ENCODE measurements around the gene F2RL2.

- TF ChIP-seq CTCF (conservative IDR thresholded peaks at IDR 0.05 in 1 of 2, IDR thresholded peaks at IDR 0.05 in 1 of 2; ENCODE audit: extremely low read depth in 1 of 2, insufficient read depth in 1 of 2, low read depth in 1 of 2, low read length in 2 of 2) = no peak
- no peak for TF ChIP-seq EZH2 (IDR thresholded peaks at IDR 0.05; ENCODE audit: borderline replicate concordance, low read length)
These were observed 46.8 kb downstream of the F2RL2 start for GRCh38 chr5:76576450-76576849.
